ENCODE data around the gene GGT5.

- TF ChIP-seq POLR2A (IDR thresholded peaks at IDR 0.05), result no peak
- no peak for TF ChIP-seq CTCF (IDR thresholded peaks at IDR 0.05 in 4 of 5, conservative IDR thresholded peaks at IDR 0.05 in 1 of 5)
Observed at GRCh38 chr22:24224468-24224867, 20.4 kb downstream of the GGT5 start.
